NCI-H345 treated with DMSO at 0.1 percent for 48 hours (cell line): Measurements from ENCODE around the gene PER2.
A peak's percentile ranks its signal among the peaks of the same experiment; 100 is the strongest.
"Not testable (repeated sequence)": the region's sequence is repeated elsewhere in the genome, so short reads cannot be mapped to it uniquely, and the experiment has no call there.

Source experiments
- DNase-seq: peaks from one replicate; lab custom pipeline; 2025; ENCODE audit not compliant: unreplicated experiment; lab: John Stamatoyannopoulos, UW

PER2 gene

DNA sequence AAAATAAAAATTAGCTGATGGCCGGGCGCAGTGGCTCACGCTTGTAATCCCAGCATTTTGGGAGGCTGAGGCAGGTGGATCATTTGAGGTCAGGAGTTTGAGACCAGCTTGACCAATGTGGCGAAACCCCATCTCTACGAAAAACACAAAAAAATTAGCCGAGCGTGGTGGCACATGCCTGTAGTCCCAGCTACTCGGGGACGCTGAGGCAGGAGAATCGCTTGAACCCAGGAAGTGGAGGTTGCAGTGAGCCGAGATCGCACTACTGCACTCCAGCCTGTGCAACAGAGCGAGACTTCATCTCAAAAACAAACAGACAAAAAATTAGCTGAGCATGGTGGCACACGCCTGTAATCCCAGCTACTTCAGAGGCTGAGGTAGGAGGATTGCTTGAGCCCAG lies 22.3 kb upstream of the PER2 start:
- not testable (repeated sequence) for DNase-seq

DNA sequence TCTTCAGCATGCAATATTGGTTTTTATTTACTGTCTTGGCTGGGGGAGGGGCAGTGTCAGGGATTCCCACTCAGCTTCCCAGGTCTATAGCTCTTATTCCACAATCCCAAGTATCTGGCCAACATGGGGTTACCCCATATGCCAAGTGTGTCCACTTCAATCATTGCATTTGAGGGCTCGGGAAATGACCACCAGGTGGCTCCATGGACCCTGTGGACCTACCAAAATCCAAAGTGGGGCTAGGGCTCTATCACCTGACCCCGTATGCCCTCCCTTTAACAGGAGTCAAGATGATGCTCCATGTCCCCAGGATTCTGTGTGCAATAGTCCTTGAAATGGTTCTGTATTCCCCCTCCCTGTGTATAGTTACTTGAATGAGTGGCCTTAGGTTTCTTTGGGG lies 19.8 kb upstream of the PER2 start:
- DNase-seq, result no peak

DNA sequence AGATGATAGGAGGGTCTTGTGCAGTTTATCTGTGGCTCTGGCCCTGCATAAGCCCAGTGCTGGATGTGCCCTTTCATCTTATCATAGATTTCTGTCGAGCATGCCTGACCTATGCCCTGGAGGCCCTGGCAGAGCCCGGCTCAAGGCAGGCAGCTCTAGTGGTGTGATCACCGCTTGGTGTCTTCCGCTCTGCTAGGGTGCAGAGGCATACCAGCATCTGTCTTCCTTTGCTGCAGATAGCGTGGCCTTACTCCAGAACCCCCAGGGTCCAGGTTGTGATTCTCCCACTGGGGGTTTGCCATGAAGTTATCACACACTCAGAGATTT lies 18.2 kb upstream of the PER2 start:
- no peak for DNase-seq

DNA sequence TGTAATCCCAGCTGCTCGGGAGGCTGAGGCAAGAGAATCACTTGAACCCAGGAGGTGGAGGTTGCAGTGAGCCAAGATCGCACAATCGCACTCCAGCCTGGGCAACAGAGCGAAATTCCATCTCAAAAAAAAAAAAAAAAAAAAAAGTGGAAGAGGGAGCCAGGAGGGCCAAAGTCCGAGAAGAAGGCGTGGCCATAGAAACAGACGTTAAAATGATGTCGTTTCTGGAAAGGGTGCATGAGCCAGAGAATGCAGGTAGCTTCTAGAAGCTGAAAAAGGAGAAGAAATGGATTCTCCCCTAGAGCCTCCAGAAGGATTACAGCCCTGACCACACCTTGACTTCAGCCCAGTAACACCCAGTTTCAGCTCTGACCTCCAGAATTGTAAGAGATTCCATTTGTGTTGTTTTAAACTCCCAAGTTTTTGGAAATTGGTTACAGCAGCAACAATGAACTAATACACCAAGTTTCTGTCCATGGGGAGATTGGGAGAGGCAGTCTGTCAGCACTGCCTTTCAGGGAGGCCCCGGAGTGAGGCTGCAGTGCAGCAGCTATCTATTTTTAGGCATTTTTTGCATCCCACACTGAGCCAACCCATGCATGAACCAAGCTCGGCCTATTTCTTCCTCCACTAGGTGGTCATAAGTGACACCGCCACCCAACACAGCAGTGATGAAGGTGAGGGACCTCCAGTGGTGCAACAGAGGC lies 17.7 kb upstream of the PER2 start:
- DNase-seq, result no peak

DNA sequence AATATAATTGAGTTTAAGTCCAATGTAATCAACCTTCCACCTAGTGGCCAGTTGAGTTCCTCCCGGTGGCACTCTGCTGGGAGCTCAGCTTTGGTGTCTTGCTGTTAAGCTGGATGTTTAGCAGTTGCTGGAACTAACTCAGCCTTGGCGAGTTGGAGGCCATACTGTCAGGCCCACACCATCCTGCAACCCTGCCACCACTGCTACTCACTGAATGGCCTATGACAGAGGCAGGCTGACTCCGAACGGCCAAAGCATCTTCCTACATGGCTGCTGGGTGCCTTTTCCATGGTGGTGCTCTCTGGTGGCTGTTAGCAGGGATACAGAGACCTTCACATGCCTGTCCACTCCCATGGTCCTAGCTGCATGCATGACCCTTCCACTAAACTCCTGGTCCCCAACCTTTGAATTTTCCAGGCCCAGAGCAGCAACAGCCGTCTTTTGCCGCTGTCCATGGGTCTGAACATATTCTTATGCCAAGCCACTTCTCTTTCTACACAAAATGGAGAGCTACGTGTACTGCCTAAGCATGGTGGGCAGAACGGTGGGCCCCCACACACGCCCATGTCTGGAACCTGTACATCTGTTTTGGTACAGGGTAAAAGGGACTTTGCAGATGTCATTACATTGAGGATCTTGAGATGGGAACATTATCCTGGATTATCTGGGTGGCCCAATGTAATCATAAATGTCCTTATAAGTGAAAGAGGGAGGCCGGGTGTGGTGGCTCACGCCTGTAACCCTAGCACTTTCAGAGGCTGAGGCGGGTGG lies 16.9 kb upstream of the PER2 start:
- no peak for DNase-seq

DNA sequence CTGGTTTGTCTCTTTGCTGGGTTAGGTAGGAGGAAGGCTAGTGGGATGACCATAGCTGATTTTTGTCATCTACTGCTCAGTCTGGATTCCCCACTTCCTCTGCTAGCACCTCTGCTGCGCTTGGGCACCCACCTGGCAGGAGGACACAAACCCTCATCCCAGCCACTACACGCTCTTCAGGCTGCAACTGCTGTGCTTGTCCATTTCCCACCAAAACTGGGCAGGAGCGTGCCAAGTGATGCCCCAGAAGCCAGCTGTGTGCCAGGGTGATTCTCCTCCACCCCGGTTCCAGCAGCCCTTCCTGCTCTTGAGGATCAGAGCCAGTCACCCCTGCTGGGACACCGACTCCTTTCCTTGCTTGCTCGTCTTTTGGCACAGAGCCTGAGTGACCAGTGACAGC lies 15.7 kb upstream of the PER2 start:
- DNase-seq, result no peak

DNA sequence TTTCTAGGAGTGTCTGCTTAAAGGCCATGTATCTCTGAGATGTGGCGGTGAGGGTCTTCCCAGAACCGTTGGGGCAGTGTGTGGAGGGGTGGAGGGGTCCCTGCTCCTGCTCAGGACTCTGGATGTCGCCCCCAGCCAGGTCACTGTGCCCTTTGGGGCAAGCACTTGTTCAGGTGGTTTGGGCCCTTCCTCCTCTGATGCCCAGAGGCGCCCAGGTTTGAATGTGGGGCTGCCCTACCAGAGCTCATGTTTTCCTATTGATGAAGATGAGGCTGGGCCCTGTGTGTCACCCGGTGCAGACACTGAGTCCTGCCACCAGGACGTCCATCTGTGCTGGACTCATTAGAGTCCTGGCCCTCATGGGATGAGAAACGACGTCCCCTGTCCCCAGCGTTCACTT lies 14.3 kb upstream of the PER2 start:
- no peak for DNase-seq

DNA sequence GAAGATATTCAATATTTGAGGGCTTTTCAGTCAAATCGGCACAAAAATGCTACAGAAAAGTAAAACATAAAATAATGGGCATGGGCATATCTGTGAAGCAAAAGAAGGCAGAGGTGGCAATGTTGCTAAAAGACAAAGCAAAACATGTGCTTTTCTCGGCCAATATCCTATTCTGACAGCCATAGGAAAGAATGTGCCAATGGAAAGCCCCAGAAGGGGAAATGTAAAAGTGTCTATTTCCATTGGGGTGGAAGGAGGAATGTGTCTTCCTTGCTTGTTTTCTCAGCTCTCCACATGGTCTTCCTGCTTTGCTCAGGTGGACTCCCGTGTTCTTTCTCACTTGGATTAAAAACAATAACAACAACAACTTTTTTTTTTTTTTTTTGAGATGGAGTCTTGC lies 13.7 kb upstream of the PER2 start:
- DNase-seq, result no peak

DNA sequence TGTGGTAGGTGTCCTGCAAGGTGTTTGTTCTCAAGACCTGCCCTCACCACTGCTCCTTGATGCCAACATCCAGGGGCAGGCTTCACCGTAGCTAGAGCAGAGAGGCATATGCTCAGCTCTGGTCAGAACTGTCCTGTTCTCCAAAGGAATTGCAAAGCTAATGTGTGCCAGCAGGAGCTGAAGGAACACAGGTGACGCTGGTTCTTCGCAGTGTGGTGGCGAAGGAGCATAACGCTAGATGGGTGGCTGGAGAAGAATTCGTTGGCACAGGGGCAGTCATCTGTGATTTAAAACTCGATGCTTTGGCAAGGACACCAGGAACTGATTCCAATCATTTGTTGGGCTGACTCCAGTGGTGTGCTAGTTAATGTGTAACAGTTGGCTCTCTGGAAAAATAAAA lies 11.4 kb upstream of the PER2 start:
- no peak for DNase-seq

DNA sequence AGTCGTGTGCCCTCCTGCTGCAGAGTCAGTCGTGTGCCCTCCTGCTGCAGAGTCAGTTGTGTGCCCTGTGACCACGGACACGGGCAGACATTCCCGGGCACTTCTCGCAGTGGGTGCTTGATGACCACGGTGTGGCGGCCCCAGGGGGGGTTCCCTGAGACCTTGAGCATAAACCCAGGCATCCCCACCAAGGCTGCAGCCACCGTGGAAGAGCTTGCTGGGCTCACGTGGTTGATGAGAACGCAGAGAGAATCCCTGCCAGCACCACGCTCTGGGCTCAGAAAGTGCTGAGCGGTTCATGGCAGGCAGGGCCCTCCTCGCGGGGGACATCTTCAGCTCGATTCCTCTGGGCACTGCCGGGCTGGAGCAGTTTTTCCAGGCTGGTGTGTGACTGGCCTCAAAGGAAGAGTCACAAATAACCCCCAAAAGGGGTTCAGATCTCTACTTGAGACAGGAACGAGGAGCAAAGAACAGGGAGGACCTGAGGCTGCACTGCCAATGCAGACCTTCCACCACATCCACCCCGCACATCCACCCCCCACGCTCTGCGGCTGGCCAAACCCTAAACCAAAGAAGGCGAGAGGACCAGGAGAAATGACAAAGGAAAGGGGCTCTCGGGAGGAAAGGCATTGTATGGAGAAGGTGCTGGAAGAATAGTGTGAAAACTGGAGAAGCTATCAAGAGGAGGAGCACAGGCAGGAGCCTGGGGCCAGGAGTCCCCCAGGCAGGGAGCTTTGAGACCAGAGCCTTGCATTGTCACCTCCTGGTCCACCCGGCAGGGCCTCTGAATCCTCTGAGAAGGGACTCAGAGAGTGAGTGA lies 8.4 kb upstream of the PER2 start:
- no peak for DNase-seq

DNA sequence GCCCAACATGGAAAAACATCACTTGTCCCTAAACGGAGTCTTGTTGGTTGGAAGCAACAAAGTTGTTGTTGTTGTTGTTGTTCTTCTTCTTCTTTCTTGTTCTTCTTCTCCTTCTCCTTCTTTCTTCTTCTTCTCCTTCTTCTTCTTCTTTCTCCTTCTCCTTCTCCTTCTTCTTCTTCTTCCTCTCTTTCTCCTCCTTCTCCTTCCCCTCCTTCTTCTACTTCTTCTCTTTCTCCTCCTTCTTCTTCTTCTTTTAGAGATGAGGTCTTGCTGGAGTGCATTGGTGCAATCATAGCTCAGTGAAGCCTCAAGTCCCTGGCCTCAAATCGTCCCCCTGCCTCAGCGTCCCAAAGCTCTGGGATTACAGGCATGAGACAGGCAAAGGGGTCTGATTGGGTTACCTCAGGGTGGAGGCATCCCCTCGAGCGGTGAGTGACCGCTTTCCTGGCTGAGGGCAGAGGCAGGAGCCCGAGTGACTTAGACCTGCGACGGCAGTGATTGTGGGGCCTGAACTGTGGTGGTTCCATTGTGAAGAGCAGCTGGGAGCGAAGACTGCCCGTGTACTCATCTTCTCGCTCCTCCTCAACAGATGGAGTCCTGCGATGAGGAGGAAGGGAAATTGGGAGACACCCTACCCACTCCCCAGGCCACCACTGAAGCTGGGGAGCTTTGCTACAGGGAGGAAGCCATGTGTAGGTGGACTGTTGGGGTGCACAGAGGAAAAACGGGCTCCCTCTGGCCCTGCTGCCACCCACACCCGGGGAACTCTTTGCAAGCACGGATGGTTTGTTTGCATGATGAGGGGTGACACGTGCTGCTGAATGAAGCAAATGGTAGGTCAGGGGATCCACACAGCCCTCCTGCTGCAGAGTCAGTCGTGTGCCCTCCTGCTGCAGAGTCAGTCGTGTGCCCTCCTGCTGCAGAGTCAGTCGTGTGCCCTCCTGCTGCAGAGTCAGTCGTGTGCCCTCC lies 7.0 kb upstream of the PER2 start:
- no peak for DNase-seq

DNA sequence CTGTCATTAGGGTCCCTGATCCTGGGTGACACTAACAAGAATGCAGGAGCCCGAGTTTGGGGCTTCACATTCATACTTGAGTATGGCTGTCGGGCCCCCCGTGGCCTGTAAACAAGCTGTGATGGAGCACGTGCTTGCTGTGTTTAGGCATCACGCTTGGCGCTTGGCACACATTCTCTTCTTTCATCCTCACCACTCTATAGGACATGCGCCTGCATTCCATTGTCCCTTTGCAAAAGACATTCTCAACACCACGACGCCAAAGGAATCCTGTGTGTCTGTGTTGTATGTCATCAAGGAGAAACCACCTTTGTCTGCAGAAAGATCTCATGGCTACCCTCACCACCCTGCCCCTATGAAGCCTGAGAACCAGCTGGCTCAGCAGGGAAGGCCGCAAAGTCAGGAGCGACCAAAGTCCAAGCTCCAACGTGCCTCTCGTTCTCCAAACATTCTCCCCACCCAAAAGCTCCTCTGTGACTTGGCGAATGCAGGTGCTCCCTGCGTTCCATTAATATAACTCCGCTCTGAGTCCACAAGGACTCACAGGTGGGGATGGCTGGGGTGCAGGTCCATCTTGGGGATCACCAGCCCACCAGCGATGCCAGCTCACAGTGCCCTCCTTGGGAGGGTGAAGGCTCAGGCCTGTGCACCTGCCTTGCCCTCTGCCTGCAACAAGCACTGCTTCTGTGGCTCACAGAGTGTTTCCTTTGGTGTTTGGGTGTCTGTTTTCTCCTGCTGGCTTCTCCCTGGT lies 6.2 kb upstream of the PER2 start:
- no peak for DNase-seq

DNA sequence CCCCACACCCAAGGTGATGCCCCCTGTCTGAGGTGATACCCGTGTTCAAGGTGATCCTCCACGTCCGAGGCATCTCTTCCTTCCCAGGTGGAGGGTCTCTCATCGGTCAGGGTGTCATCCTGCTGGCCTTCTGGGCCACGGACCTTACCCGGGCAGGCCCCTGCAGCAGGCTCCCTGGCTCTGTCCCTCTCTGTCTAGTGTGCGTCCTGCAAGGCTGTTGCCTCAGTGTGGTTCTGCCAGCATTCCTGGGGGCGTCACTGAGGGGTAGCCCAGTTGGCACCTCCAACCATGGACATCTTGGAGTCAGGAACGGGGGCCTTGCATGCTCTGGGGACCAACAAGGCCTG lies 5.6 kb upstream of the PER2 start:
- no peak for DNase-seq

DNA sequence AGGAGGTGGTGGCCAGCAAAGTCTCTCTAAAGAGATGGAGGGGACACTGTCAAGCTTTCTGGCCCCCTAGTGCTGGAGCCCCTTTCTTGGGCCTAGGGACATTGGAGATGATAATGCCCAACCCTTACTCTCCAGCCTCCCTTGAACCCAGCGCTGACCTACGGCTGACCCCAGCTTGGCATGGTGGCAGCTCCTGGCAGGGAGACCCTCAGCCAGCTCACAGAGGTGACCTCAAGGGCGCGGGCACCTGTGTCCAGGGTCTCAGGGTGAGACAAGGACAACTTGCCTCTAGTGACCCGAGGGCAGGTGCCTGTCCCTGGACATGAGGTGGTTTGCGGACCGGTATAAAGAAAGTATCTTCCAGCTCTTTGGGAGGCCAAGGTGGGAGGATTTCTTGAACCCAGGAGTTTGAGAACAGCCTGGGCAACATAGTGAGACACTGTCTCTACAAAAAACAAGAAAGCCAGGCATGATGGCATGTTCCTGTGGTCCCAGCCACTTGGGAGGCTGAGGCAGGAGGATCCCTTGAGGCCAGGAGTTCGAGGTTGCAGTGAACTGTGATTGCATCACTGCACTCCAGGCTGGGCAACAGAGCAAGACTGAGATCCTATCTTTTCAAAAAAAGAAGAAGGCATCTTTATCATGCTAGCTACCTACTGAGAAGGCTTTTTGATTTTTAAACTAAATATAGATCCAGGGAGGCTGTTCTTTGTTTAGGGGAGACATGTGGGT lies 3.3 kb upstream of the PER2 start:
- no peak for DNase-seq

DNA sequence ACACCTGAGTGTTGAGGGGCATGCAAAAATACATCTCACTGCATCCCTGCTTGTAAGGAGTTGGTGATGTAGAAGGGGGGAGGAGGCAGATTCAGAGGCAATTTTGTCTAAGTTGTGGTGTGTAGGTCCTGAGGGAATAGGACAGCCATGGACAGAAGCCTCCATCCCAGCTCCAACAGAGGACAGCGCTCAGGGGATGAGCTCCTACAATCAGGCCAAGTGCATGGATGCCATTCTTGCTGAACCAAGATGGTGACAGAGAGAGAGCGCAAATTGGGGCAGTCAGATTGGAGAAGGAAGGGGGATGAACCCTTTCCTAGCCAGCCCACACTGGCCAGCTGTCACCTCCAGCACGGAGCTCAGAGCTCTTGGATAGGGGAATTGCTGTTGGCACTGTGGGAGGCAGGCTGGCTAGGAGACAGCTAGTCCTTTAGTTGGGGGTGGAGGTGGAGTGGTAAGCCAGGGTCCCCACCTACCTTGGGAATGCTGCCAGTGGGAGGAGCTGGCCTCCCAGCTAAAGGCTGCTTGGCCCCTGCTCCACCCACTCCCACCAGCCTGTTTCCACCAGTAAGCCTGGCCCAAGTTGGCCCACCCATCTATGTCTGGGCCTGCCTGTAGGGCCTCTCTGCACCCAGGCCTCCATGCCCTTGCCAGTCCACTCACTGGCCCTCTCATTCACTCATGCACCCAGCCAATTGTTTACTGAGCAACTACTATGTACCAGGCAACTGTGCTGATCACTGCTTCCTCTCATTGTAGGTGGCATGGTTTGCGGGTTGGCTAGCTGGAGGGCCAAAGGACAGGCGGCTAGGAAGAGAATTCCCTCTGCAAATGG lies 2.5 kb upstream of the PER2 start:
- no peak for DNase-seq

DNA sequence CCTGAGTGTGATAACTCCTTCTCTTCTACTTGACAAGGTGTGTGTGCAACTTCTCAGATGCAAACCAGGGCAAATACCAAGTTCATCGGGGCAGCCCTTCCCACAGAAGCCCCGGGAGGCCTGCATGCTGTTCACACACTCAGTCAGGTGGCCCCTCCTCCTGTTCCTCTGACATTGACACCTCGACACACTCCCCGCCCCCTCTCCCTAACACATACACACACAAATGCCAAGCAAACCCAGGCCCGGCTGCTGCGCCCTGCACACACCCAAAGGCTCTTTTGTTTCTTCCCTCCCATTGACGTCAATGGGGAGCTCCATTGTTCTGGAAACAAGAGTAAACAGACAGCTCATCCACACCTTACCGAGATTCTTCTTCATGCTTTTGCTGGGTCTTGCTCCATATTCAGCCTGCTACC lies 1.7 kb upstream of the PER2 start:
- peak; percentile 84 for DNase-seq

DNA sequence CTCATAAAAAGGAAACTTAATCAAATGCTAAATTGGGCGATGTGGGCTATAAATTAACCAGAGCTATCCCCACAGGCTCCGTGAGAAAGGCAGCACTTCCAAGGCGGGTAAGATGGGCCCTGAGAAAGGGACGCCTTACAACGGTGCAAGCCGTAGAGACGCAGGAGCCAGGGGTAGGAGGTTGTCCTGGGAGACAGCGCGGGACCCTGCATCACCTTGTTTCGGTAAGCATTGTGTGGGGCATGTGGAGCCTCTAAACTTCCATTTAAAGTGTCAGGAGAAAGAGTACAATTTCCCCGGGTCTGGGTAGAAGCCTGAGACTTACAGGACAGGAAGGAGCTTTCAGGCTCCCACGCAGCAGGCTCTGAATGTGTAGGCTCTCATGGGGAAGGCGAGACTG lies 1.2 kb upstream of the PER2 start:
- no peak for DNase-seq

DNA sequence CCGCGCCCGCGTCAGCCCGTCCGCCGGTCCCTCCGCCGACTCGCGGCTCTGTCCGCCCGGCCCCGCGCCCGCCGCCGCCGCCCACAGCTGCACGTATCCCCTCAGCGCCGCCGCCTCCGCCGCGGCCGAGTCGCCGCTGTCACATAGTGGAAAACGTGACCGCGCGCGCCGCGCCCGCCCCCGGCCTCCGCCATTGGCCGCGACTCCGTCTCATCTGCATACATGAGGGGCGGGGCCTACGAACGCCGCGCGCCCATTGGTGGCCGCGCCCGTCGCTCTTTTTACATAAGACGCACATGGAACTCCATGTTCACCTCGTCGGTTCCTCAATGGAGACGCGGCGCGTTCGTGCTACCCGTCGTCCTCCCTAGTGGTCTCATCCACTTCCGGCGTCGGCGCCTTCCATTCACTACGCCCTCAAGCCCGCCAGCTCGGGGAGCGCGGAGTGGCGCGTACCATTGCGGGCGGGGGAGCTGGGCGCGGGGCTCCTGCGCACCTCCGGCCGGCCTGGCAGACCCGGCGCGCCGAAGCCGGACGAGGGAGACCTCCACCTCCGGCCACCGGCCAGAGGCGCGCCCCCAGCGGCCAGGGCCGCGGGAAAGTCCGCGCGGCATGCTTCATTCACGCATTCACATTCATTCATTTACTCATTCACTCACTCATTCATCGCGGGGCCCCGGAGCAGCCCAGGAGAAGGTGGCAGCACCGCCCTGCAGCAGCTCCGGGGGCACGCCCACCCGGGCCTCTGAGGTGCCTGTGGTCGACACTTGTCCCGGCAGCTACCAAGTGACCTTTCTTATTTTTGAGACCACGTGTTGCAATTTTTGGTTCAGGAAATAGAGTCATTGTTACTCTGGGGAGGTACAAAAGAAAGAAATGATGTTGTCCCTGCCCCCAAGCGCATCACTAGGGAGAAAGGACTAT lies 502 bp upstream of the PER2 start:
- peak; percentile 95 for DNase-seq
